Erythroblast (primary cell): ENCODE results near the gene KLF2.

Source experiments
- GATA1 ChIP-seq: IDR thresholded peaks from 2 replicates; pipeline ENCODE4 v1.6.1; 2011; ENCODE audit warnings: low read depth, mild to moderate bottlenecking, control low read depth, low read length, moderate library complexity
- POLR2A ChIP-seq: IDR thresholded peaks from 2 replicates; pipeline ENCODE4 v1.6.1; 2011; ENCODE audit warnings: mild to moderate bottlenecking, low read length

DNA sequence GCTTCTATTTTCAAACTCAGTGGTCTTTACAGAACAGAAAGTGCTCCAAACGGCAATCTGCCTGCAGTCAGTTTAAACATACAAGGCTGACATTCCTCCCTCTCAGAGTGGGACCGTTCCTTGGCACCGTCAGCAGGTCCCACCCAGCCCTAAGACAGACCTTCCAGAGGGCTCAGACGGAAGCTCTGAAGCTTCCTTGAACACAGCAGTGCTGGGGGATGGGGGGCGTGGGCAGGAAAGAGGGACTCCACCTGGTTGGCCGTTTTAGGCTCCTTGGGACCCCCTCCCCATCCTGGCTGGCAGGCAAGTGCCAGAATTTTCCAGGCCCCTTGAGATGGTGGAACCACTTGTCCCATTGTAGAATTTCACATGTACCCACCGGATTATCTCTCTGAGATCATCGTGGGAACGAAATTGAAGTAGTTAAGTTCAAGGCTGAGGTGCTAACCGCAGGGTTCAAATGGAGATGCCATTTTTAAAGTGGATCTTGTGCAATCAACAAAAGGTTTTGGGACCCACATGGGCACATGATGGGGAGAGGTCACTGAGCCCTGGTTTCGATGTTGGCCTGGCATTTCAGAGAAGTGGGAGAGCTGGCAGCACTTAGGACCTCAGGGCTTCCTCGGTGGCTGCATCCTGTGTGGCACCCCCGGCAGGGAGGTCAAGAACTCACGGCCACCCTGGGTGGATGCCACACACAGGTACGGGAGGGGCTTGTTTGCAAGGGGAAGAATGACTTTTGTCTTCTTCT lies 46.2 kb downstream of the KLF2 start:
- TF ChIP-seq POLR2A (no peak), GATA1 (no peak)
